PC-9 (cell line): Measurements from ENCODE around the gene RASGRF1. TPM values are rescaled to one million over a fixed set of nuclear protein-coding genes. Genes with fewer than 3 reads are reported as not detected.
A peak's percentile ranks its signal among the peaks of the same experiment; 100 is the strongest.

Experiments used
- BruUV-seq: library from RNA; stranded (reverse); fragments of 400-500 nt; replicated peaks from 2 replicates; lab custom pipeline; 2021; lab: Mats Ljungman, UMichigan
- CTCF ChIA-PET: fragments of 300-600 bp; sonication (Branson Sonifier 250); formaldehyde crosslinking; loops from one replicate; lab custom pipeline; 2022; ENCODE audit warnings: antibody characterized with exemption; lab: Charles Lee
- POLR2A ChIA-PET: fragments of 300-600 bp; sonication (Branson Sonifier 250); formaldehyde crosslinking; loops from one replicate; lab custom pipeline; 2022; ENCODE audit warnings: antibody characterized with exemption; ENCODE audit not compliant: unreplicated experiment; lab: Charles Lee
- DNase-seq, 2 experiments: peaks; one replicate each; pipeline versions ENCODE4 v3.0.0 to v3.0.0-alpha.2; 2015 to 2022; ENCODE audit warnings: mixed read lengths in 1 of 2
- H2AFZ ChIP-seq: fragments of 200-600 bp; sonication (generic); 2 replicates; pipeline ENCODE4 v1.8.1; 2017; ENCODE audit warnings: antibody characterized with exemption
- H3F3A ChIP-seq: fragments of 200-600 bp; sonication (generic); 2 replicates; pipeline ENCODE4 v1.8.1; 2017; ENCODE audit warnings: antibody characterized with exemption, mild to moderate bottlenecking, low read depth; ENCODE audit not compliant: insufficient read depth
- H3K27ac ChIP-seq: fragments of 200-600 bp; sonication (generic); 2 replicates; pipeline ENCODE4 v1.6.1; 2016; ENCODE audit warnings: mixed run types
- H3K27me3 ChIP-seq: fragments of 200-600 bp; sonication (generic); 2 replicates; pipeline ENCODE4 v1.6.1; 2016; ENCODE audit warnings: low read depth, mixed run types; ENCODE audit not compliant: insufficient read depth
- H3K36me3 ChIP-seq: fragments of 200-600 bp; sonication (generic); 2 replicates; pipeline ENCODE4 v1.6.1; 2016; ENCODE audit warnings: low read depth, mixed run types
- H3K4me1 ChIP-seq: fragments of 200-600 bp; sonication (generic); replicated peaks from 2 replicates; pipeline ENCODE4 v1.6.1; 2016; ENCODE audit warnings: mixed run types; ENCODE audit not compliant: insufficient read depth
- H3K4me2 ChIP-seq: fragments of 200-600 bp; sonication (generic); 2 replicates; pipeline ENCODE4 v1.6.1; 2017; ENCODE audit warnings: mixed run types
- H3K4me3 ChIP-seq: fragments of 200-600 bp; sonication (generic); 2 replicates; pipeline ENCODE4 v1.6.1; 2016; ENCODE audit warnings: mixed run types
- H3K79me2 ChIP-seq: fragments of 200-600 bp; sonication (generic); 2 replicates; pipeline ENCODE4 v1.6.1; 2017; ENCODE audit warnings: low read depth, mixed run types
- H3K9me2 ChIP-seq: fragments of 200-600 bp; sonication (generic); 2 replicates; pipeline ENCODE4 v1.8.1; 2017; ENCODE audit warnings: mild to moderate bottlenecking; ENCODE audit not compliant: insufficient read depth
- H3K9me3 ChIP-seq: fragments of 200-600 bp; sonication (generic); 2 replicates; pipeline ENCODE4 v1.8.1; 2016; ENCODE audit warnings: low read depth; ENCODE audit not compliant: insufficient read depth
- H4K20me1 ChIP-seq: fragments of 200-600 bp; sonication (generic); 2 replicates; pipeline ENCODE4 v1.8.1; 2017; ENCODE audit not compliant: insufficient read depth
- CTCF ChIP-seq: fragments of 200-600 bp; sonication (generic); conservative IDR thresholded peaks from 2 replicates; pipeline ENCODE4 v1.6.1; 2017; ENCODE audit warnings: mixed run types, antibody characterized with exemption, mild to moderate bottlenecking, moderate library complexity
- EZH2 ChIP-seq: fragments of 200-600 bp; sonication (generic); IDR thresholded peaks from 2 replicates; pipeline ENCODE4 v1.8.0; 2017; ENCODE audit warnings: antibody characterized with exemption, low read depth
- intact Hi-C: fragments of 100-400 bp; cut with micrococcal nuclease; formaldehyde crosslinking; loops from one replicate; pipeline ENCODE4 v1.10.0; 2022; ENCODE audit not compliant: unreplicated experiment
- total RNA-seq: library from RNA; stranded (reverse); gene quantifications from 2 replicates; pipeline ENCODE4 v1.2.3, GENCODE V29; 2021

Gene RASGRF1
- total RNA-seq, 1 experiment from 2014 or later, result 6.0 TPM

- no peak for DNase-seq
- Histone ChIP-seq H2AFZ (no peak overlapping the region), H3K4me3 (no peak overlapping the region), H3K36me3 (no peaks in the 10 kb centered on the region), H4K20me1 (no peaks in the 10 kb centered on the region), H3F3A (0 out of 2 replicates have a peak, but pooled peaks cover 7% of the 10 kb centered on the region), H3K27me3 (no peaks in the 10 kb centered on the region; the same call in 1 of the 2 replicates), H3K9me2 (no peaks in the 10 kb centered on the region), H3K27ac (no peak overlapping the region), H3K4me1 (no peaks in the 10 kb centered on the region), H3K9me3 (no peaks in the 10 kb centered on the region), H3K4me2 (no peak overlapping the region), H3K79me2 (no peaks in the 10 kb centered on the region)
- ChIA-PET POLR2A (no interaction called here), CTCF (no interaction called here)
- no TSS peak for BruUV-seq
- intact Hi-C loops, result no loop called here
- TF ChIP-seq EZH2, result no peak
- TF ChIP-seq CTCF, result no peak
These were observed 48.9 kb downstream of the RASGRF1 start for GRCh38 chr15:79041601-79042168.

GRCh38 chr15:79037848-79038247 lies 52.7 kb downstream of the RASGRF1 start:
- no peaks in the 10 kb centered on the region for H3K4me1 ChIP-seq
- DNase-seq, result peak in 1 of 2 experiments; percentile 9
- no peak for TF ChIP-seq EZH2
- no peak for TF ChIP-seq CTCF
- ChIA-PET CTCF (interaction anchor here (1.0 kb wide), 1 partner anchor 147 kb away, joined by 3 read pairs; no protein-coding TSS in a partner anchor), POLR2A (interaction anchor here (0.6 kb wide), 2 partner anchors 120 to 331 kb away, joined by 4 to 8 read pairs; no protein-coding TSS in a partner anchor)
- H2AFZ ChIP-seq, result no peak overlapping the region
- no peaks in the 10 kb centered on the region for H3K9me3 ChIP-seq
- H4K20me1 ChIP-seq, result no peaks in the 10 kb centered on the region
- H3K36me3 ChIP-seq, result no peaks in the 10 kb centered on the region
- no peaks in the 10 kb centered on the region for H3K9me2 ChIP-seq
- intact Hi-C loops, result no loop called here
- H3K27ac ChIP-seq, result no peak overlapping the region
- no peak overlapping the region for H3K4me2 ChIP-seq
- H3F3A ChIP-seq, result 0 out of 2 replicates have a peak, but pooled peaks cover 7% of the 10 kb centered on the region
- BruUV-seq, result no TSS peak
- H3K4me3 ChIP-seq, result no peak overlapping the region
- H3K79me2 ChIP-seq, result no peaks in the 10 kb centered on the region
- no peaks in the 10 kb centered on the region for H3K27me3 ChIP-seq

GRCh38 chr15:79036323-79036722 lies 54.3 kb downstream of the RASGRF1 start:
- Histone ChIP-seq H3K4me3 (no peak overlapping the region), H3K9me2 (no peaks in the 10 kb centered on the region), H3K27me3 (no peaks in the 10 kb centered on the region), H3K27ac (no peak overlapping the region), H3F3A (0 out of 2 replicates have a peak, but pooled peaks cover 7% of the 10 kb centered on the region), H3K9me3 (no peaks in the 10 kb centered on the region), H3K79me2 (no peaks in the 10 kb centered on the region), H3K4me2 (no peak overlapping the region), H3K36me3 (no peaks in the 10 kb centered on the region), H3K4me1 (no peaks in the 10 kb centered on the region), H2AFZ (no peak overlapping the region), H4K20me1 (no peaks in the 10 kb centered on the region)
- ChIA-PET CTCF (no interaction called here), POLR2A (no interaction called here)
- TF ChIP-seq CTCF (no peak), EZH2 (no peak)
- BruUV-seq, result no TSS peak
- intact Hi-C loops, result no loop called here
- no peak for DNase-seq
